Measurements from ENCODE around the gene DYNLRB1. TPM values are rescaled to one million over a fixed set of nuclear protein-coding genes. Genes with fewer than 3 reads are reported as not detected.

Gene DYNLRB1
- total RNA-seq, 1 experiment from 2014 or later = 142 TPM

DNA sequence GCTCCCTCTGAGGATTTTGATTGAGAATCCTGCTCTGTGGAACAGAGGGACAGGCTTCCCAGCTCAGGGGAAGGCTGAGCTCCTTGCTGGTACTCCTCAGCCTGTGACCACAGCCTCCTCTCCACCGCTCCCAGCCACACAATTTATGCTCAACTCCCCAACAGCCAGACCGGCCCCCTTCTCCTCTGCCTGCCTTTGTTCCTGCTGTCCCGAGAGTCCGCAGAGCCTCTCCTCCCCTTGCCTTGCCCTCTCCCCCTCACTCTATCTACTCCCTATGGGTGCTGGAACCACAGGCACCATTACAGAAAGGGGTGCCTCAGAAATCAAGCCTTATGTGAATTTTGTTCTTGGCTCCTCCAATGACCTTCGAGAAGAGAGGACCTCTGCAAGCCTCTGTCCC, 58.2 kb downstream of the DYNLRB1 start:
- no peaks in the 10 kb centered on the region for H3K4me1 ChIP-seq (ENCODE audit: insufficient read depth, low read length, poor library complexity, severe bottlenecking)
- TF ChIP-seq, protein P1, sequence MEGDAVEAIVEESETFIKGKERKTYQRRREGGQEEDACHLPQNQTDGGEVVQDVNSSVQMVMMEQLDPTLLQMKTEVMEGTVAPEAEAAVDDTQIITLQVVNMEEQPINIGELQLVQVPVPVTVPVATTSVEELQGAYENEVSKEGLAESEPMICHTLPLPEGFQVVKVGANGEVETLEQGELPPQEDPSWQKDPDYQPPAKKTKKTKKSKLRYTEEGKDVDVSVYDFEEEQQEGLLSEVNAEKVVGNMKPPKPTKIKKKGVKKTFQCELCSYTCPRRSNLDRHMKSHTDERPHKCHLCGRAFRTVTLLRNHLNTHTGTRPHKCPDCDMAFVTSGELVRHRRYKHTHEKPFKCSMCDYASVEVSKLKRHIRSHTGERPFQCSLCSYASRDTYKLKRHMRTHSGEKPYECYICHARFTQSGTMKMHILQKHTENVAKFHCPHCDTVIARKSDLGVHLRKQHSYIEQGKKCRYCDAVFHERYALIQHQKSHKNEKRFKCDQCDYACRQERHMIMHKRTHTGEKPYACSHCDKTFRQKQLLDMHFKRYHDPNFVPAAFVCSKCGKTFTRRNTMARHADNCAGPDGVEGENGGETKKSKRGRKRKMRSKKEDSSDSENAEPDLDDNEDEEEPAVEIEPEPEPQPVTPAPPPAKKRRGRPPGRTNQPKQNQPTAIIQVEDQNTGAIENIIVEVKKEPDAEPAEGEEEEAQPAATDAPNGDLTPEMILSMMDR (conservative IDR thresholded peaks at IDR 0.05; ENCODE audit: low read depth, low read length) = no peak
- TF ChIP-seq EZH2 (IDR thresholded peaks at IDR 0.05; ENCODE audit: borderline replicate concordance, low read depth, low read length, poor library complexity, severe bottlenecking) = no peak
- H3K27me3 ChIP-seq (replicated peaks; ENCODE audit: insufficient read depth, low read depth, low read length, poor library complexity) = no peaks in the 10 kb centered on the region
- ChIA-PET POLR2A (ENCODE audit: low non-redundant PET) (no interaction called here), CTCF (no interaction called here)
- H3K9me3 ChIP-seq (ENCODE audit: low read depth, low read length, poor library complexity, severe bottlenecking) = no peaks in the 10 kb centered on the region
- no TSS peak for BruUV-seq (replicated peaks)
- H3K4me3 ChIP-seq (ENCODE audit: low read depth, low read length, poor library complexity, severe bottlenecking) = no peak overlapping the region
- DNase-seq (ENCODE audit: low spot score) = no peak
- H3K27ac ChIP-seq (ENCODE audit: low read depth, low read length, poor library complexity, severe bottlenecking) = no peak overlapping the region
- intact Hi-C loops (cut with micrococcal nuclease; ENCODE audit: unreplicated experiment) = no loop called here
- no peaks in the 10 kb centered on the region for H3K36me3 ChIP-seq (ENCODE audit: insufficient read depth, low read length, poor library complexity, severe bottlenecking)

GRCh38 chr20:34574861-34575260, 58.6 kb downstream of the DYNLRB1 start:
- Histone ChIP-seq H3K36me3 (ENCODE audit: insufficient read depth, low read length, poor library complexity, severe bottlenecking) (no peaks in the 10 kb centered on the region), H3K27ac (ENCODE audit: low read depth, low read length, poor library complexity, severe bottlenecking) (no peak overlapping the region), H3K27me3 (replicated peaks; ENCODE audit: insufficient read depth, low read depth, low read length, poor library complexity) (no peaks in the 10 kb centered on the region), H3K4me1 (ENCODE audit: insufficient read depth, low read length, poor library complexity, severe bottlenecking) (no peaks in the 10 kb centered on the region), H3K9me3 (ENCODE audit: low read depth, low read length, poor library complexity, severe bottlenecking) (no peaks in the 10 kb centered on the region), H3K4me3 (ENCODE audit: low read depth, low read length, poor library complexity, severe bottlenecking) (no peak overlapping the region)
- ChIA-PET CTCF (no interaction called here), POLR2A (ENCODE audit: low non-redundant PET) (no interaction called here)
- TF ChIP-seq, protein P1 (conservative IDR thresholded peaks at IDR 0.05; ENCODE audit: low read depth, low read length) = no peak
- TF ChIP-seq EZH2 (IDR thresholded peaks at IDR 0.05; ENCODE audit: borderline replicate concordance, low read depth, low read length, poor library complexity, severe bottlenecking) = no peak
- intact Hi-C loops (cut with micrococcal nuclease; ENCODE audit: unreplicated experiment) = no loop called here
- BruUV-seq (replicated peaks) = no TSS peak
- DNase-seq (ENCODE audit: low spot score) = no peak

- intact Hi-C loops (cut with micrococcal nuclease; ENCODE audit: unreplicated experiment) = no loop called here
- Histone ChIP-seq H3K9me3 (ENCODE audit: low read depth, low read length, poor library complexity, severe bottlenecking) (no peaks in the 10 kb centered on the region), H3K27ac (ENCODE audit: low read depth, low read length, poor library complexity, severe bottlenecking) (no peak overlapping the region), H3K4me1 (ENCODE audit: insufficient read depth, low read length, poor library complexity, severe bottlenecking) (no peaks in the 10 kb centered on the region), H3K27me3 (replicated peaks; ENCODE audit: insufficient read depth, low read depth, low read length, poor library complexity) (no peaks in the 10 kb centered on the region), H3K4me3 (ENCODE audit: low read depth, low read length, poor library complexity, severe bottlenecking) (no peak overlapping the region), H3K36me3 (ENCODE audit: insufficient read depth, low read length, poor library complexity, severe bottlenecking) (no peaks in the 10 kb centered on the region)
- DNase-seq (ENCODE audit: low spot score) = no peak
- BruUV-seq (replicated peaks) = no TSS peak
- TF ChIP-seq, protein P1 (conservative IDR thresholded peaks at IDR 0.05; ENCODE audit: low read depth, low read length) = no peak
- no peak for TF ChIP-seq EZH2 (IDR thresholded peaks at IDR 0.05; ENCODE audit: borderline replicate concordance, low read depth, low read length, poor library complexity, severe bottlenecking)
- POLR2A ChIA-PET (ENCODE audit: low non-redundant PET) = no interaction called here
- CTCF ChIA-PET = no interaction called here
Observed at GRCh38 chr20:34575271-34575670, 59.0 kb downstream of the DYNLRB1 start.

All from A673 (cell line).